ENCODE measurements around the gene GDPD4.

Gene GDPD4

DNA sequence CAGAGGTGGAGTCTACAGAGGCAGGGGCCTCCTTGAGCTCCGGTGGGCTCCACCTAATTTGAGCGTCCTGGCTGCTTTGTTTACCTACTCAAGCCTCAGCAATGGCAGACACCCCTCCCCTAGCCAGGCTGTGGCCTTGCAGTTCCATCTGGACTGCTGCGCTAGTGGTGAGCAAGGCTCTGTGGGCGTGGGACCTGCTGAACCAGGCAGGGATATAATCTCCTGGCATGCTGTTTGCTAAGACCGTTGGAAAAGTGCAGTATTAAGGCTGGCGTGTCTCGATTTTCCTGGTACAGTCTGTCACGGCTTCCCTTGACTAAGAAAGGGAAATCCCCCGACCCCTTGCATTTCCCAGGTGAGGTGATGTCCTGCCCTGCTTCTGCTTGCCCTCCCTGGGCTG is 77.7 kb downstream of the GDPD4 start:
- no peak for TF ChIP-seq CTCF (IDR thresholded peaks at IDR 0.05; ENCODE audit: low read depth, low read length)
- Histone ChIP-seq H3K27me3 (peaks cover 2% of the 10 kb centered on the region; the same call in 1 of the 2 replicates), H3K36me3 (no peaks in the 10 kb centered on the region), H3K9me3 (no peaks in the 10 kb centered on the region), H3K4me3 (ENCODE audit: low read depth, low read length) (no peak overlapping the region), H3K4me1 (no peaks in the 10 kb centered on the region)
- no peak for DNase-seq

DNA sequence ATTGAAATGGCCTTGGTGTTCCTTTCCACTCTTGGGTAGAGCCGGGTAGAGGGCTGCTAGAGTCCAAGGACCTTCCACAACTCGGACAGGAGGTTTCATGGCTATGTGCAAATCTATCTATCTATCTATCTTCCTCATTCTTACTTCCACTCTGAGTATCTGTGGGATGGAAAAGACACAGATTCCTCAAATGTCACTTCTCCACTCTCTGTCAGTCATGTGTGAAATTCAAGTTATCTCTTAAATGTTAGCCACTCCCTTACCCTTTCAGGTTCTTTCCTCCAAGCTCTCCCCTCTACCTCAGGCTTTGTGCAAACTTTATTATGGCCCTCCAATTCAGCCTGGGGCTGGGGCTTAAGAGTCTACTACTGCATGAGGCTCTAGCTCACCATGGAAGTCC is 84.3 kb downstream of the GDPD4 start:
- no peak for TF ChIP-seq CTCF (IDR thresholded peaks at IDR 0.05; ENCODE audit: low read depth, low read length)
- no peaks in the 10 kb centered on the region; the same call in 1 of the 2 replicates for H3K36me3 ChIP-seq

DNA sequence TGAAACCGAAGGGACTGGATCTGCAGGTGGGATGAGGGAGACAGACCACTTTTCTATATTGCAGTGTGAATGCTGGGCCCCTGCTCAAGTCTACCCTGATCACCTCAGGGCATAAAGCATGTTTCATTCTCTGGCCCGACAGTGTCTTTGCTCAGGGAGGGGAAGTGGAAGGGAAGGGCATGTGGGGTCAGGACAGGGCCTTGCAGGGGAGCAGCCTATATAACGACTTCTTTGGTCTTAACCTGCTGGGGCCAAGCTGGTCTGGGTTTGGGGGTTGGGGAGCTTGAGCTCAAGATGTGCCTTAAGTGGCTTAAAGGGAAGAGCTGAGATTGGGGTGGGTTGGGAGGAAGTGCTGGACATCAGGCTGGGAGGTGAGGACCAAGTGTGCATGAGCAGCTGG is 86.4 kb downstream of the GDPD4 start:
- DNase-seq, result no peak
- Histone ChIP-seq H3K4me3 (ENCODE audit: low read depth, low read length) (no peak overlapping the region), H3K4me1 (no peaks in the 10 kb centered on the region), H3K27me3 (no peaks in the 10 kb centered on the region; the same call in 1 of the 2 replicates), H3K9me3 (no peaks in the 10 kb centered on the region), H3K36me3 (no peaks in the 10 kb centered on the region; the same call in 1 of the 2 replicates)
- TF ChIP-seq CTCF (IDR thresholded peaks at IDR 0.05; ENCODE audit: low read depth, low read length), result no peak

More for the DNA sequence above, 84.3 kb downstream of the GDPD4 start:
- Histone ChIP-seq H3K4me1 (no peaks in the 10 kb centered on the region), H3K27me3 (peaks cover 2% of the 10 kb centered on the region; the same call in 1 of the 2 replicates), H3K9me3 (no peaks in the 10 kb centered on the region), H3K4me3 (ENCODE audit: low read depth, low read length) (no peak overlapping the region)
- no peak for DNase-seq

- no peaks in the 10 kb centered on the region for H3K9me3 ChIP-seq
- TF ChIP-seq CTCF (IDR thresholded peaks at IDR 0.05; ENCODE audit: low read depth, low read length), result no peak
- no peaks in the 10 kb centered on the region; the same call in 1 of the 2 replicates for H3K27me3 ChIP-seq
- DNase-seq, result no peak
- no peak overlapping the region for H3K4me3 ChIP-seq (ENCODE audit: low read depth, low read length)
- H3K4me1 ChIP-seq, result no peaks in the 10 kb centered on the region
- H3K36me3 ChIP-seq, result no peaks in the 10 kb centered on the region; the same call in 1 of the 2 replicates
Measured at GRCh38 chr11:77214557-77214956, 86.9 kb downstream of the GDPD4 start.

GRCh38 chr11:77213589-77214428 is 87.7 kb downstream of the GDPD4 start:
- no peaks in the 10 kb centered on the region; the same call in 1 of the 2 replicates for H3K36me3 ChIP-seq
- no peaks in the 10 kb centered on the region; the same call in 1 of the 2 replicates for H3K27me3 ChIP-seq
- no peak overlapping the region for H3K4me3 ChIP-seq (ENCODE audit: low read depth, low read length)
- no peak for DNase-seq
- TF ChIP-seq CTCF (IDR thresholded peaks at IDR 0.05; ENCODE audit: low read depth, low read length), result no peak
- no peaks in the 10 kb centered on the region for H3K4me1 ChIP-seq
- no peaks in the 10 kb centered on the region for H3K9me3 ChIP-seq

- no peaks in the 10 kb centered on the region for H3K4me1 ChIP-seq
- H3K4me3 ChIP-seq (ENCODE audit: low read depth, low read length), result no peak overlapping the region
- no peaks in the 10 kb centered on the region for H3K9me3 ChIP-seq
- TF ChIP-seq CTCF (IDR thresholded peaks at IDR 0.05; ENCODE audit: low read depth, low read length), result no peak
- H3K36me3 ChIP-seq, result no peaks in the 10 kb centered on the region; the same call in 1 of the 2 replicates
- no peaks in the 10 kb centered on the region; the same call in 1 of the 2 replicates for H3K27me3 ChIP-seq
- no peak for DNase-seq
Measured at GRCh38 chr11:77213029-77213579, 88.4 kb downstream of the GDPD4 start.
